ENCODE data around the gene ISG20.

ISG20 gene

DNA sequence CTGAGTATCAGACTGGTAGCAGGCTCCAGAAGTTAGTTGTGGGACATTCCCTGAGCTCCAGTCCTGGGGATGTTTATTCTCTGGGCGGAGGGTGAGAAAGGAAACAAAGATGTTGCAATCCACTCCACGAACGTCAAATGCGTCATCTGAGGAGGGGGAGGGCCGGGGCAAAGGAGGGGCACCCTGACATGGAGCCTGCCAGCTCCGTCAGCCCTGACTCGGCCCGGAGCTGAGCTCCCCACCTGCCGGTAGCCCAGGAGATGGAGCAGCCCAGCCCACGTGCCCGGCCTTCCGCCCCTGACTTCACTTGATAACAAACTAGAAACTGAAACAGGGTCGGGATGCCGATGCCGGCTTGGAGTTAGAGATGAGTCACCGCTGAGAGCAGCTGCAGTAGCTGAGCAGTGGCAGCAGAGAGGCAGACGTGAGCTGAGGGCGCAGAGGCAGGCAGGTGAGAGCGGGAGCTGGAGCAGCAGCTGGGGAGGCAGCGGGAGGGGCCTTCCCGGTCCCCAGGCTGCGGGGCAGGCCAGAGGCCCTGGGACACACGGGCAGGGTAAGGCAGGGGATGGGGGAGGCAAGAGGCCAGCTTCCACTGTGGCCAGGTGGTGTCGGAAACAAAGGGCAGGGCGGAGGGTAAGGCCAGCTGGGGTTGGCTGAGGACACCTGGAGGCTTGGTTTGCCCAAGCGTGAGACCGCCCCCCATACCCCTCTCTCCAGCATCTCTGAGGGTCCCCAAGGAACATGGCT lies at the start of gene ISG20:
Gene ISG20, plus strand, starts transcription at position 391 of the 747 bp plus-strand sequence. Its CDS starts 351 bp downstream, at position 742.
- Mint-ChIP-seq H3K4me3 (peak within 1 kb of the TSS; percentile 83), H3K4me1 (ENCODE audit: low read depth) (peaks cover 85% of the 10 kb centered on the region), H3K36me3 (ENCODE audit: low read depth) (peaks cover 73% of the 10 kb centered on the region), H3K27ac (peak within 1 kb of the TSS; percentile 99), H3K9me3 (no peaks in the 10 kb centered on the region), H3K27me3 (no peaks in the 10 kb centered on the region)
- DNase-seq: peak; percentile 92

DNA sequence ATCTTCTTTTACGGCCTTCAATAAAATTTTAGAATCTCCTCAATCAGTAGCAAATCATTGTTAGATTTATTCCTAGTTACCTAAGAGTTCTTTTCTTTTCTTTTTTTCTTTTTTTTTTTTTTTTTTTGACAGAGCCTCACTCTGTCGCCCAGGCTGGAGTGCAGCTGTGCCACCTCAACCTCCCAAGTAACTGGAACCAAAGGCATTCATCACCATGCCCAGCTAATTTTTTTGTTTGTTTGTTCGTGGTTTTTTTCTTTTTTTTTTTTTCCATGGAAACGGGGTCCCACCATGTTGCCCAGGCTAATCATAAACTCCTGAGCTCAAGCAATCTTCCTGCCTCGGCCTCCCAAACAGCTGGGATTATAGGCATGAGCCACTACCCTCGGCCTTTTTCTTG lies 48.1 kb upstream of the ISG20 start:
- H3K27me3 Mint-ChIP-seq: no peaks in the 10 kb centered on the region
- H3K27ac Mint-ChIP-seq: no peak overlapping the region
- no peak overlapping the region for H3K4me3 Mint-ChIP-seq
- no peaks in the 10 kb centered on the region for H3K36me3 Mint-ChIP-seq (ENCODE audit: low read depth)
- H3K4me1 Mint-ChIP-seq (ENCODE audit: low read depth): peaks cover 5% of the 10 kb centered on the region
- H3K9me3 Mint-ChIP-seq: no peaks in the 10 kb centered on the region
- DNase-seq: no peak

DNA sequence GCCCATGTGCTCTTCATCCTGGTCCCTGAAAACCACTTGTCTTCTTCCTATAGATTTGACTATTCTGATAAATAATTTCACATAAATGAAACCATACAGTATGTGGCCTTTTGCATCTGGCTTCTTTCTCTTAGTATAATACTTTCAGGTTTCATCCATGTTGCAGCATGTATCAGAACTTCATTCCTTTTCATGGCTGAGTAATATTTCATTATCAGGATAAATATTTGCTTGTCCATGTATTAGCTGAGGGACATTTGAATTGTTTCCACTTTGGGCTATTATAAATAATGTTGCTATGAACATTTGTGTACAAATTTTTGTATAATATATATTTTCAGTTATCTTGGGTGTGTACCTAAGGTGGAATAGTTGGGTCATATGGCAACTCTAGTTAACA lies 47.4 kb upstream of the ISG20 start:
- H3K4me1 Mint-ChIP-seq (ENCODE audit: low read depth): peaks cover 5% of the 10 kb centered on the region
- H3K9me3 Mint-ChIP-seq: no peaks in the 10 kb centered on the region
- no peaks in the 10 kb centered on the region for H3K27me3 Mint-ChIP-seq
- no peak overlapping the region for H3K4me3 Mint-ChIP-seq
- no peaks in the 10 kb centered on the region for H3K36me3 Mint-ChIP-seq (ENCODE audit: low read depth)
- no peak for DNase-seq
- H3K27ac Mint-ChIP-seq: no peak overlapping the region

DNA sequence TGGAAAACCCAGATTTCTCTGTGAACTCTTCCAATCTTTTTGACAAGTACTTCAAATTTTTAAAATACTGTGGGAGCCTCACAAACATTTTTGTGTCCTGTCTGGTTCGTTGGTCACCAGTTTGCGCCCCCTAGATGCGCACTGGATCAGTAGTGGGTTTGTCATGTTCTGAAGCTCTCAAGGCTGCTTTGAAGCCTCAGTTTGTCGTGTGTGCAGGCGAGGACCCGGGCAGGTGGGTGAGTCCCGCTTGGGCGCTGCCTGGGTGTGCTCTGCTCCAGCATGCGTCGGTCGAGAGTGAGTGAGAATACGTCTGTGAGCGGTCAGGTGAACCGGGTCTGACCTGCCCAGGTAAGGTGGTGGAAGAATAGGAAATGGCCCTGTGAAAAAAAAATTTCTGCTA lies 34.9 kb upstream of the ISG20 start:
- no peak for DNase-seq
- Mint-ChIP-seq H3K36me3 (ENCODE audit: low read depth) (no peaks in the 10 kb centered on the region), H3K4me3 (no peak overlapping the region), H3K27ac (no peak overlapping the region), H3K4me1 (ENCODE audit: low read depth) (peaks cover 27% of the 10 kb centered on the region), H3K27me3 (peaks cover 64% of the 10 kb centered on the region), H3K9me3 (no peaks in the 10 kb centered on the region)

DNA sequence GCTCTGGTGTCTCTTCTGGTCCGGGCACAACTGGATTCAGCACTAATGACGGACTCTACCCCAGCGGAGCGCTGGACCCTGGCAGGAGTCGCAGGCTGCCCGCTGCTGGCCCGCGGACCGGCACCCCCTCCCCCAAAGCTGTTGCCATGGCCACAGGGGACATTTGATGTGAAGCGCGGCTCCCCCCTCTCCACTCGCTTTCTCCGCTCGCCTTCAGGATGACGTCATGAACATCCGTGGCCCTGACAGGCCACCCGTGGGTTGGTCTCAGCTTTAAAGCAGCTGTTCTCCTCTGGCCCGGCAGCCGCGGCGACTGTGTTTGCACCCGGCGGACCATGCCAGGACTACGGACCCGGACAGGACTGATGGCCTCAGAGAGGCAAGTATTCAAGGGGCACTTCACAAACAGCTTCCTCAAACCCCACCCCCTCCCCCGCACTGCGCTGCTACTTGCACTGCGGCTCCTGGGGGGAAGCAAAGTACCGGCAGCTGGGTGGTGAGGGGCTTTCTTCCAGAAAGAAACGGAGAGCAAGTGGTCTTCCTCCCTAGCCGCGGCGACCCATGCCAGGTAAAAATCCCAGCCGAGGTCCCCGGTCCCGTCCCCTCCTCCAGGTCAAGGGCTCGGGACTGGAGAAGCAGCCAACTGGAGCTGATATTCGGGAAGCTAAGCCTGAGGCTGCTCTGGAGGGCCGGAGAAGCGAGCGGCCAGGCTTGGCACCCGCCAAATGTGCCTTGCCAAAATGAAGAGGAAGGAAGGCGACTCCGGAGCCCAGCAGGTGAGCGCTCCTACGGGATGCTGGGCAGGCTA lies 34.2 kb upstream of the ISG20 start:
- H3K27ac Mint-ChIP-seq: no peak overlapping the region
- peak overlapping the region; percentile 47 for H3K4me3 Mint-ChIP-seq
- H3K27me3 Mint-ChIP-seq: peaks cover 71% of the 10 kb centered on the region
- H3K4me1 Mint-ChIP-seq (ENCODE audit: low read depth): peaks cover 28% of the 10 kb centered on the region
- no peaks in the 10 kb centered on the region for H3K36me3 Mint-ChIP-seq (ENCODE audit: low read depth)
- H3K9me3 Mint-ChIP-seq: no peaks in the 10 kb centered on the region
- no peak for DNase-seq

DNA sequence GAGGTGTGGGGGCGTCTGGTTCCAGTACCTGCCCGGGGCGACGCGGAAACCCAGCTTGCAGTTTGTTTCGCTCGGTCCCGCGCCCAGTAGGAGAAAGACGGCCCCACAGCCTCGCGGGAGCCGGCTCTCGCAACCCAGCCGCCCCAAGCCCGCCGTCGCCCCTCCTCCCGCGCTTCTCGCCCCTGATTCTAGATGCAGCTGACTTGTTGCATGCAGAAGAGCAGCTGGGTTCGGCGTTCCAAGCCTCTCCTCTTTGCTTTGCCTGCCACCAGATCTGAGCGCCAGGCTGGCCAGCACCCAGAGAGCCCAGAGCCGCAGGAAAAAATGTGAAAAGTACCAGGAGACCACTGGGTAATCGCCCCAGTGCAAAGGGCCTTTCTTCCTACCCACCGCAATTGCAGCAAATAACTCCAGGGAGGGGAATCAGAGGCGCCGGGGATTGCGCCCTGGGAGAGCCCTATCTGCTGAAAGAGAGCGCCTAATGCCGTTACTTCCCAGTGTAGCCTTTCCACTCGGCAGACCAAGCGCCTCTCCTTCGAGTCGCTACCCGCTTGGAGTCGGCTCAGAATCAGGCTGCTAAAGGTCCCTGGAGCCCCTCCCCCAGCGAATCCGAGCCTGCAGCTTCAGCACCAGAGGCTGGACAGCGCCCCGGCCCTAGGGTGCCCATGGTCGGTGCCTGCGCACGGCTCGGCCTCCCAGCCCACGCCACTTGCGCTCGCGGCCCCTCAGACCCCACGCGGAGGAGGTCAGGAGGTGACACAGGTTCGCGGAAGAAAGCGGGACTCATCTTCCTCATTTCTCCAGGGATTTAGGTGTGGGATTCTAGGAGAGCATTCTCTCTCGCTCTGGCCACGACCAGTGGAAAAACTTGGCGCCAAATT lies 33.4 kb upstream of the ISG20 start:
- Mint-ChIP-seq H3K27ac (no peak overlapping the region), H3K36me3 (ENCODE audit: low read depth) (no peaks in the 10 kb centered on the region), H3K4me1 (ENCODE audit: low read depth) (peaks cover 28% of the 10 kb centered on the region), H3K9me3 (no peaks in the 10 kb centered on the region), H3K4me3 (peak overlapping the region; percentile 48), H3K27me3 (peaks cover 80% of the 10 kb centered on the region)
- peak; percentile 67 for DNase-seq

DNA sequence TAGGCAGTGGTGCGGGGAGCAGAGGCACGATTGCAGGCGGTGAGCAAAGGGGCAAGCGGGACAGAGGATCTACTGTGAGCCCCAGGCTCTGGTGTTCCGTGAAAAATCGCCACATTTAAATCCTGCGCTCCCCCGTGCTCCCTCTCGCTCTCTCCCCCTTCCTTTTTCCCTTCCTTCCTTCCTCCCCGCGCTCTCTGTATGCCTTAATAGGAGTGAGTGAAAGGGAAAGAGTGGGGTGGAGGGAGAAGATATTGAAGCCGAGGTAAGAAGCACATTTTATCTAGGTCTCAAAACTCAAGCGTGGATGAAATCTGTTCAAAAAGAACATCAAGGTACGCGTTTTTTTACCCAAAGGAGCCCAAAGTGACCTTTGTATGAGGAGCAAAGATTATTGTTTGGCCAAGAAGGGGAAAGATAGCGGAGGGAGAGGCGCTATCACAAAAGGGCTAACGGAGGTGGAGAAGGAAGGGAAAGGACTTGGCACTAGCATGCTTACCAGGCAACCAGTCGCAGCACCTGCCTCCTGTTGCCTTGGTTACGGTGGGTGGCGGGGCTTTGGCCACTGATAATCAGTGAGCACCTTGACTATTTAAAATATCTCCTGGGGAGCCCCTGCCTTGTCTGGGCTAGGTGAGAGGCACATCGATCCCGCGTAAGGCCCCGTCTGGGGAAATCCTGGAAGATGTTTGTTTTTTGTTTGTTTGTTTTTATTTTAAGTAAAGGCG lies 32.6 kb upstream of the ISG20 start:
- Mint-ChIP-seq H3K27me3 (peaks cover 86% of the 10 kb centered on the region), H3K4me3 (no peak overlapping the region), H3K36me3 (ENCODE audit: low read depth) (no peaks in the 10 kb centered on the region), H3K4me1 (ENCODE audit: low read depth) (peaks cover 28% of the 10 kb centered on the region), H3K9me3 (no peaks in the 10 kb centered on the region), H3K27ac (no peak overlapping the region)
- no peak for DNase-seq

DNA sequence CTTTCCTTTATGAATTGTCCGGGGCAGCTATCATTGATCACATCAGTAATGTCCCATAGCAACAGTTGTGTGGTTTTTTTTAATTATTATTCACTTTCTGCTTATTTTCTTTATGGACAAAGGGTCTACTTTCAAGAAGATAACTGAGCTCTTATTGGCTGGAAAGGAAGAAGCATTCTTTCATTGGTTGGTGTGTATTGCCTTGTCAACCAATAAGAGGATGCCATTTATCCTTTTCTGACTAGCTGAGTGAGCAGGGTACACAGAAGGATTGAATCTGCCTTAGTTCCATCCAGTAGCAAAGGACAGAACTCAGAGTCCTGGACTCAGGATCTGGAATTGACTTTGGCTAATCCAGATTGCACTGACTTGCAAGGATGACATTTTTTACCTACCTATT lies 30.9 kb upstream of the ISG20 start:
- Mint-ChIP-seq H3K4me1 (ENCODE audit: low read depth) (peaks cover 28% of the 10 kb centered on the region), H3K9me3 (no peaks in the 10 kb centered on the region), H3K4me3 (no peak overlapping the region), H3K27me3 (peaks cover 91% of the 10 kb centered on the region), H3K27ac (no peak overlapping the region), H3K36me3 (ENCODE audit: low read depth) (no peaks in the 10 kb centered on the region)
- no peak for DNase-seq

DNA sequence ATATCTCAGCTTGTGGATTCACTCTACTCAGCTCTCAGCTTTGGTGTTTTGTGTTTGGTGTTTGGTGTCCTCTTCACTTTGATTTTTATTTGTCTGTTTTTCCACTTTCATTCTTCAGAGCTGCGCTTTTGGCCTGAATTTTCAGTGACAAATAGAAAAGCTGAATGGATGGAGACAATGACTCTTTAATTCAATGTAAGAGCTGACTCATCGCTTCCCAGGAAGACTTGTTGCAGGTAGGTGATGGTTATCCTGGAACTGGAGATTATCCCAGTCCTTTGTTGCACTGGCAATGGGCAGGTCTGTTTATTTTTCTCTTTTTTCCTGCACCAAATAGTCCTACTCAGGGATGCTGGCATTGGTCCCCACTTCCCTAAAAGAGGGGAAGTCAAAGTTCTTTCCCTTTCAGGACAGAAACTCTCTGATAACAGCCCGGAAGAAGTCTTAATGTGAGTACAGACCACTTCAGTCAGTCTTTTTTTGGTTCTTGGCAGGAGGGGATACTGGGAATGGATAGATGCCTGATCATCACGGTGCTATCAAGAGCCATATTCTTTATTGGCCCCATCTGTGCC lies 30.1 kb upstream of the ISG20 start:
- DNase-seq: no peak
- no peaks in the 10 kb centered on the region for H3K9me3 Mint-ChIP-seq
- no peak overlapping the region for H3K4me3 Mint-ChIP-seq
- H3K27me3 Mint-ChIP-seq: peaks cover 88% of the 10 kb centered on the region
- no peak overlapping the region for H3K27ac Mint-ChIP-seq
- H3K4me1 Mint-ChIP-seq (ENCODE audit: low read depth): peaks cover 27% of the 10 kb centered on the region
- H3K36me3 Mint-ChIP-seq (ENCODE audit: low read depth): no peaks in the 10 kb centered on the region

DNA sequence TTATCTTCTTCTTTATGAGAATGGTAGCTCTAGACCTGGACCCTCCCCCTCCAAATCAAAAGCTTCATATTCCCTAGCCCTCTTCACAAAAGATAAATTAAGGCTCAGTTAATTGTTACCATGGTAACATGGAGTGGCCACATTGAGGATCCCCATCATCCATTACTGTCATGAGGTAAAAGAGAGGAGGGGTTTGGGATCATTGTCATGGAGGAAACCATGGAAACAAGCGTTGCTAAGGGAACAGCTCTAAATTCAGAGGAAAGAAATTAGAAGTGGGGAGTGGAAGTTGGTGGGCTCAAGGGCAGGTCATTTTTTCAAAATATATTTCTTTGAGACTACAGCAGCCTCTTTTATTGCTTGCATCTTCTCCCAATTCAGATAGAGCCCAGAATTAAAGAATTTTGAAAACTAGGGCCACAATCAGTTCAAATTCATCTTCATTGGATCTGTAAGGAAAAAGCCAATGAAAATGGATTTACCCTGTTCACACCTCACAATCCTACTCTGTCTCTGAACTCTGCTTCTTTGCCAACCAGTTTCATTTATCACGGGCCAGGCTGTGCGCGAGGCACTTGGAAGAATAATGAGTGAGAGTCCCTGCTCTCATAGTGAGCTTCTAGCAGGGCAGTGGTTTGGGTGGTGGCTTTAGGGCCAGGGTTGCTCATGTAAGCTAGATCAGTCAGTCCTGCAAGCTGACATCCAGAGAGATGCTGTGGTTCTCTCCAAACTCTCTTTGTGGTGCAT lies 29.3 kb upstream of the ISG20 start:
- Mint-ChIP-seq H3K27ac (no peak overlapping the region), H3K4me3 (no peak overlapping the region), H3K27me3 (peaks cover 80% of the 10 kb centered on the region), H3K36me3 (ENCODE audit: low read depth) (no peaks in the 10 kb centered on the region), H3K9me3 (no peaks in the 10 kb centered on the region), H3K4me1 (ENCODE audit: low read depth) (peaks cover 20% of the 10 kb centered on the region)
- DNase-seq: no peak

DNA sequence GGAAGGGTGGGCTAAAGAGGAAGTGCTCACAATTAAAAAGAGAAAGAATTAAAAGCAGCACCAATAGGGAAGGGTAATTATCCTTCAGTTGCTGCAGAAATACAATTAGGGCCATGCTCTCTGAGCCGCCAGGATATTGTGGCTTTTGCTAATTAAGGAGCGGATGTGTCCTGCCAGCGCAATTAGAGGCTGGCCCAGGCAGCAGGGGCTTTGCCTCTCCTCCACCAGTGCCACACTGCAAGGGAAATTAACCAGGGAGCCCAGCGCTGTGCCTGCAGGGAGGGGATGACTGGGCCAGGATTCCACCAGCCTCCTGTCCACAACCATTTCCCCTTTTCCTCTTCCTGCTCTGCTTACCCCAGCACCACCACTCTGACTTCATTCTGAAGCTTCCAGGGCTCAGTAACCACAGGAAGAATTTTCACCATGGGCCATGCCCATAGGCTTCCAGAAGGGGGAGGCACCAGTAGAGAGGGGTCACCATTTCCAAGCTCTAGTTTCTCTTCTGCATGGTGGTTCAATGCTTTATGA lies 28.1 kb upstream of the ISG20 start:
- no peaks in the 10 kb centered on the region for H3K36me3 Mint-ChIP-seq (ENCODE audit: low read depth)
- H3K4me3 Mint-ChIP-seq: no peak overlapping the region
- H3K27me3 Mint-ChIP-seq: peaks cover 67% of the 10 kb centered on the region
- no peak for DNase-seq
- H3K27ac Mint-ChIP-seq: no peak overlapping the region
- H3K9me3 Mint-ChIP-seq: no peaks in the 10 kb centered on the region
- H3K4me1 Mint-ChIP-seq (ENCODE audit: low read depth): peaks cover 9% of the 10 kb centered on the region

DNA sequence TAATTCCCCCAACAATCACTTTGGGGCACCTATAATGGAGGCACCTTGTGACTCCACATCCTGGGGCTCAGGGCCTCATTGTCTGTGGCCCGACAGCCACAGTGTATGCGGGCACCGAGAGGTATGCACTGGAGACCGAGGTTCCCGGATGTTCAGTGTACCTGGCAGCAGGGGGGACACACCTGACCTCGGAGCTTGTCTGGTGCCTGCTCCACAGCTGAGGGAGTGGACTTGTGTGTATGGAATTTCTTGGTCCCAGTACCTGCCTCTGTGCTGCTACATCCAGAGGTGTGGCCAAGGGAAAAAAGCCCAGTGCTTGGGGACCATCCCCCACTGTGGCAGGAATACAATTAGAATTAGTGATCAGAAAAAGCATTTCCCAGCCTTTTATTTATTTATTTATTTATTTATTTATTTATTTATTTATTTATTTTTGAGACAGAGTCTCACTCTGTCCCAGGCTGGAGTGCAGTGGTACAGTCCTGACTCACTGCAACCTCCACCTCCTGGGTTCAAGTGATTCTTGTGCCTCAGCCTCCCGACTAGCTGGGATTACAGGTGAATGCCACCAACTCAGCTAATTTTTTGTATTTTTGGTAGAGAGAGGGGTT lies 26.5 kb upstream of the ISG20 start:
- Mint-ChIP-seq H3K27me3 (peaks cover 52% of the 10 kb centered on the region), H3K9me3 (no peaks in the 10 kb centered on the region), H3K4me1 (ENCODE audit: low read depth) (peaks cover 5% of the 10 kb centered on the region), H3K27ac (no peak overlapping the region), H3K4me3 (no peak overlapping the region), H3K36me3 (ENCODE audit: low read depth) (no peaks in the 10 kb centered on the region)
- no peak for DNase-seq
